HG02798 (cell line): ENCODE data around the gene MTFR2.
A peak's percentile ranks its signal among the peaks of the same experiment; 100 is the strongest.
"Not testable (repeated sequence)": the region's sequence is repeated elsewhere in the genome, so short reads cannot be mapped to it uniquely, and the experiment has no call there.

ENCODE experiments used
- ATAC-seq: cut with Tn5 transposase; IDR thresholded peaks from one replicate; pipeline ENCODE4 v1.9.1; 2021; ENCODE audit warnings: mild to moderate bottlenecking; ENCODE audit not compliant: unreplicated experiment, poor library complexity

The MTFR2 gene

DNA sequence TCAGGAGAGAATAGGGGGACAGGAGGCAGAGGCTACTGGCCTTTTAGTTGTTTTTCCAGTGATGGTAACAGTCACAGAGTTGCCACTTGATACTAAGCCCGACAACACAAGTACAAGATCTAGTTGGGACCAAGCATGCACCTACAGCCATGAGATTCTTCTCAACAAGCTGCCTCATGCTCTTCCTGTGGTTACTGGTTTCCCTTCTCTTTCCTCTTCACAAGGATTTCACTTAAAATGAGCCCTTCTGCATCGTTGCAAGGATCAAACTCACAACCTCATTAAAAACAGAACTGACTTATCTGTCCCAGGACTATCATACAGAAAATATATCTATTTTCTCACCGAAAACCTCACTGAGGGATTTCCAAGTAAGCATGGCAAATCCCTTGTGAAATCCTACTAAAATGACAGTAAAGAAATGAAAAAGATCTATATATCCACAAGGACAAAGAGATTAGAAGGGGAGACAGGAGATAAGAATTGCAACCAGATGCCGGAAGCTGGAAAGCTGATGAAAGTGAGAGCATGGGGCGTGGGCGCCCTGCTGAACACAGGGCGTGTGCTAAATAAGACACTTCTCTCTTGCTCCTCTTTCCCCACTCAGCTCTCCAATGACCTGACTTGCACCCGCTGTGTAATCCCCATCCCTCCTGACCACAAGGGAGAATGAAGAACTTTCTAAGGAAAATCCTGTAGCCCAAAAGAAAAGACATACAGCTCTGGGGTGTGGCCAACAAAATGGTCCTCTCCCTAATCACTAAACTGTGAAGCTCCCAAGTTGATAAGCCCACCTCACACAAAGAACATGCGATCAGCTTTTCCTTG, 13.4 kb downstream of the MTFR2 start:
- ATAC-seq = no peak

DNA sequence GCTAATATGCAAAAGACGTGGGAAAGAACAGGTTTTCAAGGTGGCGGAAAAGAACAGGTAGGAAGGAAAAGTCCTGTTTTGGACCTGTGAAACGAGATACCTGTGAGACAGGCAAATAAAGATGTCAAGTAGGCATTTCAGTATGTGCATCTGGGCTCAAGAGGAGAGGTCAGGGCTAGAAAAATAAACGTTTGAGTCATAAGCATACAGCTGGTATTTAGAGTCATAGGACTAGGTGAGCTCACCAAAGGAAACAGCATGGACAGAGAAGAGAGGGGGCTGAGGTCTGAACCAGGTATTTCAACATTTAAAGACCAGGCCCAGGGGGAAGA, 14.9 kb downstream of the MTFR2 start:
- ATAC-seq = no peak

DNA sequence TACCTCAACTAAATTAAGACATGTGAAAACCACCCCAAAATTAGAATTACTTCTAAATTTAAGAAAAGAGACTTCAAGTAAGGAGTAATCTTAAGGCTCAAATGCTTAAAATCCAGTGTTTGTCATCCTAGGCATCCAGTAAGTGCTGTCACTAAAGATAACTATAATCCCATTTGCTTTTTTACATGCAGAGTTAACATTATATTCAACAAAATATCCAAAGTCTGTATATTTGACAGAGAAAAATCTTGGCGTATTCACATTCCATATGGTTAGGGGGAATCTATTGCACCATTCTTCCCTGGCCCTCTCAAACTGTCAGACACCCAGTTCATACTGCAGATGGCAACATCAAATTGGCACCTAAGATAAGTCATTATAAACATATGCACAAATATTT, 17.4 kb downstream of the MTFR2 start:
- ATAC-seq = no peak

GRCh38 chr6:136230219-136230853, 19.8 kb downstream of the MTFR2 start:
- no peak for ATAC-seq

GRCh38 chr6:136228814-136229213, 21.3 kb downstream of the MTFR2 start:
- ATAC-seq = peak; percentile 49

DNA sequence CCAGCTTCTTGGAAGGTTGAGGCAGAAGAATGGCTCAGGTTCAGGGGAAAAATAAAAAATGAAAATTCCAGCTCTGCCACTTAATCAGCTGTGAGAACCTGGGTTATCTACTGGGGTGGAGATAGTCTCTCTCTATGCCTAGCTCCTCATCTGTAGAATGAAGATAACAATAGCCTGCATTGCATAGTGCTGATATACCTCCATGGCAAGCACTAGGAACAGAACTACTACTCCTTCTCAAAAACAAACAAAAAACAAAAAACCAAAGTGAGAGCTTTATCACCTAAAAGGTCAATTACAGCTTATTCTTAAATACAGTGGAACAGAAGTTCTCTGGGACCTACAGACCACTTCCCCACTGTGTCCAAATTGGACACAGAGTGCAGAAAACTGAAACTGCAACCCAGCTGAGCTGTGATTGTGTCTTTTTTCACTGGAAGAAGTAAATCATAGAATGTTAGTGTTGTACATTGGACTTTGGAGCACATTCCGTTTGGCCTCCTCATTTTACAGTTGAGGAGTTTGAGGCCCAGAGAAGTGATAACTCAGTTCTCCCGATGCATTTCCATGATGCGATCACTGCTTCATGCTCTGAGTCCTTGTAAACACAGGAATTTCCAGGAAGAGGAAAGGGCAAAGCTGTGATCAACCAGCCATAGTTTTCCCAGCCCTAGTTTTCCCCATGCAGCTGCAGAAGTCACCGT, 23.3 kb downstream of the MTFR2 start:
- ATAC-seq = peak; percentile 12

GRCh38 chr6:136226027-136226673, 24.0 kb downstream of the MTFR2 start:
- ATAC-seq = peak; percentile 79

- ATAC-seq = no peak
Measured at GRCh38 chr6:136225496-136225895, 24.6 kb downstream of the MTFR2 start.

DNA sequence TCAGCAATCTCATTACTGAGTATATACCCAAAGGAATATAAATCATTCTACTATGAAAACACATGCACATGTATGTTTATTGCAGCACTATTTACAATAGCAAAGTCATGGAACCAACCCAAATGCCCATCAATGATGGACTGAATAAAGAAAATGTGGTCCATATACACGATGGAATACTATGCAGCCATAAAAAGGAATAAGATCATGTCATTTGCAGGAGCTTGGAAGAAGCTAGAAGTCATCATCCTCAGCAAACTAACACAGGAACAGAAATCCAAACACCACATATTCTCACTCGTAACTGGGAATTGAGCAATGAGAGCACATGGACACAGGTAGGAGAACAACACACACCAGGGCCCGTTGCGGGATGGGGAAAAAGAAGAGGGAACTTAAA, 25.1 kb downstream of the MTFR2 start:
- ATAC-seq = not testable (repeated sequence)

GRCh38 chr6:136216503-136217401, 33.4 kb downstream of the MTFR2 start:
- ATAC-seq = no peak

DNA sequence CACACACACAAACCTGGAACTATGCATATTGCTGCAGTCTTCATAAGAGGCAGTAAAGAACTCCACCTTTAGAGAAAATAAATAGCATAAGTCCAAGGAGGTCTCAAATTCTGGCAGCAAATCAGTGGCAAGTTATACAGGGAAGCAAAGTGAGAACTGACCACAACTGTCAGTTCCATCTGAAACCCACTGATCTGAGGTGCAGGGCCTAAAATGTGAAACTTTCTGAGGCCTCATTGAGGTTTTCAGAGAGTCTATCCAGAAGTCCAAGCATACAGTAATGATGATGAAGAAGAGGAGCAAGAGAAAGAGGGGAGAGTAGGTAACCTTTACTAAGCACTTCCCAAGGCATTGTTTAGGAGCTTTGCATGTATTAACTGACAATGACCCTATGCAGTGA, 36.3 kb downstream of the MTFR2 start:
- no peak for ATAC-seq

DNA sequence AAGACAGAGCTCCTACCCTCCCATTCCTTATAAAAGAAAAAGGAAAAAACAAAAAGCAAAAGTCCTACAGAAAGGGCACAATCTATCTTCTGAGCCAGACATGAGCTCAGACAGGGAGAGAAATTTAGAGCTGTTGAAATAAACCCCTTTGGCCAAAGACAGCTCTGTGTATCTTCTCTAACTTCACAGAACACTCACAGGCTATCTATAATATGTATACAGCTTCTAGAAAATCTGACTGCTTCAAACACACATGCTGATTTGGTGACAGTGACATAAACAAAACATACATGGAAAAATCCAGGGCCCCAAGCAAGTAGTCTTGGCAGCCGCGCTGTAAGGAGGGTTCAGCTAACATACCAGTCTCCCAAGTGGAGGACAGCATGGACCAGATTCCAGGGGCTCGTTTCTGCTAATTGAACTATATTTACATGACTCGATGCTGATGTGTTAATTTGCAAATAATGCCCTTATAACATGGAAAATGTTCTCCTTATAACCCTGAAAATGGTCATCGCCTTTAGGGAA, 37.0 kb downstream of the MTFR2 start:
- no peak for ATAC-seq

- ATAC-seq = no peak
Measured at GRCh38 chr6:136212608-136213007, 37.5 kb downstream of the MTFR2 start.

- no peak for ATAC-seq
Measured at GRCh38 chr6:136210398-136211165, 39.5 kb downstream of the MTFR2 start.

GRCh38 chr6:136209496-136209895, 40.6 kb downstream of the MTFR2 start:
- no peak for ATAC-seq

DNA sequence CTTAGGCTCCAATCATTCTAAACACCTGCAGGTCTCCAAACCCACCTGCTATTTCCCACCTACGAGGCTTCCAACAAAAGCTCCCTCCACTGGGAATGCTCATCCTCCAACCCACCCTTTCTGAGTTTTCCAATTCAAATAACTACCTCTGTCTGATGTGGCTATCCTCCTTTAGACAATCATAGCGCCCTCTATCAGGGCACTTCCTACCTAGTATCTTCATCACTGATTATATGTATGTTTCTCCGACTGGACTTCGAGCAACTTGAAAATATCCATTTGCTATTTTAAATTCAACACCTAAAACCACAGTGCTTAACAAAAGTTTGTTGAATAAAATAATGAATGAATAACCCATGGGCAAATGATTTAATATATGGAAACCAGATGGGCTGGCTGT, 41.3 kb downstream of the MTFR2 start:
- no peak for ATAC-seq

DNA sequence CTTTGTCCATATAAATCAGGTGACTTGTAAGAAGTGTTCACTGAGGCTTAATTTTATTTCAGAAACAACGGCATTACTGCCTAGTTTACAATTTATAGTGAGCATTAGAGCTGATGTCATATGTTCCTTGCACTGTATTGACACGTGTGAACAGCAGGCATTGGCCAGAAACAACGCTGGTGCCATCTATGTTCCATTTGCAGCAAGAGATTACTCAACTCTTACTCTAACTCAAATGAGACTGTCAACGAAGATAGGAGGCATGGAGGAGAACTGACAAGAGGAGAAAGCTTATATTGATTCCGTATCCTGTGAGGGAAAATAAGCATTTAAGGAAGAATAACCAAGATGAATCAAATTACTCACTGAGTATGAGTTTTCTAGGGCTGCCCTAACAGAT, 48.4 kb downstream of the MTFR2 start:
- no peak for ATAC-seq

- no peak for ATAC-seq
Measured at GRCh38 chr6:136192902-136193301, 57.2 kb downstream of the MTFR2 start.
